Activated naive CD4-positive, alpha-beta T cell treated with anti-CD3 and anti-CD28 coated beads for 36 hours (primary cell): Measurements from ENCODE around the gene DPH3. TPM values are rescaled to one million over a fixed set of nuclear protein-coding genes. Genes with fewer than 3 reads are reported as not detected.

ENCODE experiments used
- CTCF ChIA-PET: fragments of 350-600 bp; sonication (Branson Sonifier 250); formaldehyde crosslinking; loops from one replicate; lab custom pipeline; 2021; ENCODE audit warnings: antibody characterized with exemption; lab: Charles Lee
- DNase-seq: peaks from one replicate; pipeline ENCODE4 v3.0.0-alpha.2; 2020
- H3K27ac Mint-ChIP-seq: one replicate; pipeline ENCODE4 v1.8.0; 2021; ENCODE audit warnings: mild to moderate bottlenecking, mixed read lengths
- H3K27me3 Mint-ChIP-seq: one replicate; pipeline ENCODE4 v1.8.0; 2021; ENCODE audit warnings: low read depth, mixed read lengths
- H3K36me3 Mint-ChIP-seq: one replicate; pipeline ENCODE4 v1.8.0; 2021; ENCODE audit warnings: low read depth, mixed read lengths
- H3K4me1 Mint-ChIP-seq: one replicate; pipeline ENCODE4 v1.8.0; 2021; ENCODE audit warnings: low read depth, mixed read lengths
- H3K4me3 Mint-ChIP-seq: one replicate; pipeline ENCODE4 v1.8.0; 2021; ENCODE audit warnings: mild to moderate bottlenecking, moderate library complexity, mixed read lengths
- H3K9me3 Mint-ChIP-seq: one replicate; pipeline ENCODE4 v1.8.0; 2021; ENCODE audit warnings: mixed read lengths
- intact Hi-C: fragments of 100-400 bp; cut with micrococcal nuclease; formaldehyde crosslinking; loops from one replicate; pipeline ENCODE4 v1.15.1; 2023
- total RNA-seq, 2 experiments: library from RNA; stranded (reverse); gene quantifications; one replicate each; pipeline ENCODE4 v1.2.3, GENCODE V29; 2021

DPH3 gene
- total RNA-seq, 2 experiments from 2014 or later, result 16.1 to 17.0 TPM

- H3K9me3 Mint-ChIP-seq, result no peaks in the 10 kb centered on the region
- no peak overlapping the region for H3K27ac Mint-ChIP-seq
- H3K27me3 Mint-ChIP-seq, result no peaks in the 10 kb centered on the region
- no peaks in the 10 kb centered on the region for H3K36me3 Mint-ChIP-seq
- no peak for DNase-seq
- H3K4me1 Mint-ChIP-seq, result peaks cover 2% of the 10 kb centered on the region
- intact Hi-C loops, result no loop called here
- CTCF ChIA-PET, result interaction anchor here (1.0 to 1.5 kb wide), 3 partner anchors 8 to 202 kb away, joined by 3 read pairs; no protein-coding TSS in a partner anchor
- H3K4me3 Mint-ChIP-seq, result no peak overlapping the region
Observed at GRCh38 chr3:16252243-16252978, 12.3 kb downstream of the DPH3 start.

- H3K4me3 Mint-ChIP-seq, result no peak overlapping the region
- CTCF ChIA-PET, result interaction anchor here (1.0 to 1.5 kb wide), 4 partner anchors 9 to 201 kb away, joined by 3 read pairs; no protein-coding TSS in a partner anchor
- H3K27me3 Mint-ChIP-seq, result no peaks in the 10 kb centered on the region
- DNase-seq, result no peak
- H3K9me3 Mint-ChIP-seq, result no peaks in the 10 kb centered on the region
- peaks cover 5% of the 10 kb centered on the region for H3K4me1 Mint-ChIP-seq
- intact Hi-C loops, result no loop called here
- no peaks in the 10 kb centered on the region for H3K36me3 Mint-ChIP-seq
- no peak overlapping the region for H3K27ac Mint-ChIP-seq
Observed at GRCh38 chr3:16251316-16252085, 13.2 kb downstream of the DPH3 start.

DNA sequence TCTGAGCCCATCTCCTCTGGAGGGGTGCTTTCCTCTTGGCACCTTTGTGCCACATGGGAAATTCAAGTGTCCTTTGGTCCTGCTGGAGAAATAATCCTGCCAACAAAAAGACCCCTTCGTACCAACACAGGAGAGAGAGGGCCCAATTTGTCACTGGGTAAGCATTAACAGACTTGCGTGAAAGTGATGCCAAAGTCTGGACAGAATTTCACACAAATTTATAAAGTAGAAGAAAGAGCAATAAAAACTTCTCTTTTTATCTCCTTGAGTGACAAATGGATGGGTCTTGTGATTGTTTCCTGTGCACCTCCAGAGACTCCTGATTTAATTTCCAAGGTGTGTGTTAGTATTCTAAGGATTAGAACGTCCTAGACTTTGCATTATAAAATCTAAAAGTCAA lies 14.9 kb downstream of the DPH3 start:
- H3K4me1 Mint-ChIP-seq, result peaks cover 5% of the 10 kb centered on the region
- H3K27ac Mint-ChIP-seq, result no peak overlapping the region
- CTCF ChIA-PET, result no interaction called here
- no peaks in the 10 kb centered on the region for H3K27me3 Mint-ChIP-seq
- intact Hi-C loops, result no loop called here
- no peak overlapping the region for H3K4me3 Mint-ChIP-seq
- H3K9me3 Mint-ChIP-seq, result no peaks in the 10 kb centered on the region
- no peak for DNase-seq
- H3K36me3 Mint-ChIP-seq, result no peaks in the 10 kb centered on the region

DNA sequence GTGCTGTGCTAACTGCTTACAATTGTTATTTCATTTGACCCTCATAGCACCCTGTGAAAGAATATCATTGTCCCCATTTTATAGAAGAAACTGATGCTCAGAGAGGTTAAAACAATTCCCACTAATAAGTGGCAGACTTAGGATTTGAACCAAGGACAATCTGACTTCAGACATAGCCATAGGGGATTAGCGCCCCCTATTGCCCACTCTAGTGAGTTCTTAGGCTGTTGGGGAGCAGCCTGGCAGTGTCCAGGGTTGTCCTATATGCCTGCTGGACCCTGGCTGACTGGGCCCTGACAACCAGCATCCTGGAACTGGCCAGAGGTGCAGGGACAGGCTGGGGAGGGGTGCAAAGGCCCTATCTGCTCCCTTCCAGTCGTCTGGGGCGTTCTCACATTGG lies 15.4 kb downstream of the DPH3 start:
- Mint-ChIP-seq H3K4me3 (no peak overlapping the region), H3K36me3 (no peaks in the 10 kb centered on the region), H3K27me3 (no peaks in the 10 kb centered on the region), H3K9me3 (no peaks in the 10 kb centered on the region), H3K4me1 (peaks cover 4% of the 10 kb centered on the region), H3K27ac (no peak overlapping the region)
- CTCF ChIA-PET, result interaction anchor here (1.3 to 2.4 kb wide), 2 partner anchors 199 to 1141 kb away, joined by 3 to 14 read pairs; no protein-coding TSS in a partner anchor
- intact Hi-C loops, result no loop called here
- DNase-seq, result peak; percentile 57

DNA sequence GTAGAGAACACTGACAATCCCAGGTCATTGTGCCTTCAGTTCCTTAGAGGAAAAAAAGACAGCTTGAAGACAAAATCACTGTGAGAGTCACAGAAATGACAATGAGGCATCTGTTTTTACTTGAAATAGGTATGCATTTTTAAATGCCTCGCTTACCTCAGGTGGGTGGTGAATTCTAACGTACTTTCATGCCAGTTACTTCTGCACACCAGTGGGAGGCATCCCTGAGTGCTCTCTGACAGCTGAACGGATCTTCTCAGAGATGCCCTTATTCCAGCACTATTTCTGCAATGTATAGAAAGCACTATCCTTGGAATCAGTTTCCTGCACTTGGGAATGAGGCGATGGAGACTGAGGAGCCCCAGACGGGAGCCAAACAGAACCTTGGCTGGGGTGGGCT lies 16.2 kb downstream of the DPH3 start:
- CTCF ChIA-PET, result interaction anchor here (0.6 to 2.4 kb wide), 8 partner anchors 15 to 1141 kb away, joined by 3 to 14 read pairs (median 4); no protein-coding TSS in a partner anchor
- H3K27ac Mint-ChIP-seq, result no peak overlapping the region
- peaks cover 4% of the 10 kb centered on the region for H3K4me1 Mint-ChIP-seq
- H3K36me3 Mint-ChIP-seq, result no peaks in the 10 kb centered on the region
- intact Hi-C loops, result no loop called here
- DNase-seq, result no peak
- no peak overlapping the region for H3K4me3 Mint-ChIP-seq
- no peaks in the 10 kb centered on the region for H3K27me3 Mint-ChIP-seq
- H3K9me3 Mint-ChIP-seq, result no peaks in the 10 kb centered on the region

- Mint-ChIP-seq H3K9me3 (no peaks in the 10 kb centered on the region), H3K4me1 (peaks cover 4% of the 10 kb centered on the region), H3K4me3 (no peak overlapping the region), H3K36me3 (no peaks in the 10 kb centered on the region), H3K27ac (no peak overlapping the region), H3K27me3 (no peaks in the 10 kb centered on the region)
- CTCF ChIA-PET, result interaction anchor here (0.9 to 2.4 kb wide), 10 partner anchors 12 to 598 kb away, joined by 3 to 14 read pairs (median 3); no protein-coding TSS in a partner anchor
- intact Hi-C loops, result loop anchor here (1.0 kb wide), 6 partner anchors 36 to 1045 kb away; no protein-coding TSS in a partner anchor
- DNase-seq, result peak; percentile 89
Observed at GRCh38 chr3:16247282-16248061, 17.3 kb downstream of the DPH3 start.

- H3K9me3 Mint-ChIP-seq, result no peaks in the 10 kb centered on the region
- H3K27me3 Mint-ChIP-seq, result no peaks in the 10 kb centered on the region
- H3K4me3 Mint-ChIP-seq, result no peak overlapping the region
- peaks cover 4% of the 10 kb centered on the region for H3K4me1 Mint-ChIP-seq
- intact Hi-C loops, result no loop called here
- DNase-seq, result no peak
- CTCF ChIA-PET, result interaction anchor here (0.6 to 1.1 kb wide), 6 partner anchors 20 to 508 kb away, joined by 3 to 4 read pairs (median 3); no protein-coding TSS in a partner anchor
- no peak overlapping the region for H3K27ac Mint-ChIP-seq
- H3K36me3 Mint-ChIP-seq, result no peaks in the 10 kb centered on the region
Observed at GRCh38 chr3:16245609-16246008, 19.1 kb downstream of the DPH3 start.

DNA sequence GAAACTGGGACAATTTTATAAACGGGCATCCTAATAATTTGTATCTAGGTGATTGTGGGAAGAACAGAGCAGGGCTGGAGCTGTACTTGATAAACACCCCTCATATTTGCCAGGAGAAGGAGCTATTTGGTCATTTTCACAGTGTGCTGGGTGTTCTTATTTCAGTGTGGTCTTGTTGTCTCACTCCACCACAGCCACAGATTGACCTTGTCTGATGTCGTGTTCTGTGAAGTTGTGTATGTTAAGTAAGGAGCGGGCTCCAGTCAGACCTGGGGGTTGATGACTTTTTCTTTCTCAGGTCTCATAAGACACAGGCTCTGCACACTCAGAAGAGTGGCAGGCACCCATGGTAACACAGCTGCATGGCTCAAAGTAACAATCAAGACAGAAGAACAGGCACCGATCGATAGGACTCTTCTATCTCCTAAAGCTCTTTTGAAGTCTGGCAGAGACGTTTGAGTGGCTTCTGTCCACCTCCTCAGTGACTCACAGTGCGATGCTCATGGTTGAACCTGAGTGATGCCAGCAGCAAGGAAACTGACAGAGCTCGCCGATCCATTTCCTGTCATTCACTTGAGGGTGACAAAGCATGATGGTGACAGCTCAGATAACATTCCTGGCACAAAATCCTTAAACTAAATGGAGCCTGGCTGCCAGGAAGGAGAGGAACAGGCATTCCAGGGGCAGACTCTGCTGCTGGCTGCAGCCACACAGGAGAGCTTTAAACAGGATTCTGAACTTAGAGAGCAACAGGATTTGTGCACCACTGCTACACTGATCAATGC lies 20.8 kb downstream of the DPH3 start:
- H3K27ac Mint-ChIP-seq, result no peak overlapping the region
- no peaks in the 10 kb centered on the region for H3K9me3 Mint-ChIP-seq
- H3K4me1 Mint-ChIP-seq, result peaks cover 4% of the 10 kb centered on the region
- intact Hi-C loops, result no loop called here
- H3K36me3 Mint-ChIP-seq, result no peaks in the 10 kb centered on the region
- no peak overlapping the region for H3K4me3 Mint-ChIP-seq
- H3K27me3 Mint-ChIP-seq, result no peaks in the 10 kb centered on the region
- DNase-seq, result peak; percentile 37
- CTCF ChIA-PET, result interaction anchor here (0.6 to 1.6 kb wide), 10 partner anchors 10 to 1037 kb away, joined by 3 to 10 read pairs (median 3); partner anchors contain the start of gene DPH3

DNA sequence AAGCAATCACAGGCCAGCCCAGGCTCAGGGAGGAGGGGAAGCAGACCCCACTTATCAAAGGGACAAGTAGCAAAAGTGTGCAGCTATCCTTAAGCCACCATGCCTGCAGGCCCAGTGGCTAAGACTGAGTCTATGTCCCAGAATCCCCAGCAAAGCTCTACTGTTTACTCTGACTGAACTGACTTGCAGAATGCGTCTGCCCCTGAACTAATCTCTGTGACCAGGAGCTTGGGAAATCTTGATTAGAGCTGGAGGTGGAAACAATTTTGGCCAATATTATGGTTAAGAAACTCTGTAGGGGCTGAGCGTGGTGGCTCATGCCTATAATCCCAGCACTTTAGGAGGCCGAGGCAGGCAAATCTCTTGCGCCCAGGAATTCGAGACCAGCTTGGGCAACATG lies 22.6 kb downstream of the DPH3 start:
- CTCF ChIA-PET, result interaction anchor here (0.7 to 1.1 kb wide), 3 partner anchors 9 to 193 kb away, joined by 3 to 4 read pairs (median 3); no protein-coding TSS in a partner anchor
- Mint-ChIP-seq H3K27ac (no peak overlapping the region), H3K4me3 (no peak overlapping the region), H3K4me1 (peaks cover 2% of the 10 kb centered on the region), H3K9me3 (no peaks in the 10 kb centered on the region), H3K27me3 (no peaks in the 10 kb centered on the region), H3K36me3 (no peaks in the 10 kb centered on the region)
- no peak for DNase-seq
- intact Hi-C loops, result no loop called here

DNA sequence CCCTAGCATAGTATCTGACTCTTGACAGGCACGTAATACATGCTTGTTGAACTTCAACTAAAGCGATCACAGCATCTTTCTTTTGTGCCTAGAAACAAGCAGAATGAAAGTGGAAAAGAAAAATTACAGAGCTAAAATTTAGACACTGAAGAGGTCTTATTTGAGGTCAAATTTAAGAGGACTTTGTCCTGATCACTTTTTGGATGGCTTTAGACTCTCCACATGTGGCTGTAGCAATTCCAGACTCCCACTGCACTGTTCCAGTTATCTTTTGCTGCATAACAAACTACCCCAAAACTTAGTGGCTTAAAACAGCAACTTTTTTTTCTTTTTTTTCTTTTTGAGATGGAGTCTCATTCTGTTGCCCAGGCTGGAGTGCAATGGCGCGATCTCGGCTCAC lies 23.5 kb downstream of the DPH3 start:
- Mint-ChIP-seq H3K36me3 (no peaks in the 10 kb centered on the region), H3K27me3 (no peaks in the 10 kb centered on the region), H3K27ac (no peak overlapping the region), H3K4me1 (no peaks in the 10 kb centered on the region), H3K9me3 (no peaks in the 10 kb centered on the region), H3K4me3 (no peak overlapping the region)
- CTCF ChIA-PET, result interaction anchor here (0.7 kb wide), 1 partner anchor 13 kb away, joined by 3 read pairs; no protein-coding TSS in a partner anchor
- no peak for DNase-seq
- intact Hi-C loops, result no loop called here
